ENCODE data around the gene APOA4. TPM values are rescaled to one million over a fixed set of nuclear protein-coding genes. Genes with fewer than 3 reads are reported as not detected.
A peak's percentile ranks its signal among the peaks of the same experiment; 100 is the strongest.

Gene APOA4
- polyA plus RNA-seq, 3 donors from 2014 or later, result not detected

- peaks cover 35 to 77% (median 48%) of the 10 kb centered on the region in 3 donors for H3K36me3 Mint-ChIP-seq
Observed at GRCh38 chr11:116782728-116783127, 40.4 kb downstream of the APOA4 start.

GRCh38 chr11:116778556-116778955 is 44.5 kb downstream of the APOA4 start:
- peaks cover 0 to 5% (median 3%) of the 10 kb centered on the region in 3 donors for H3K27me3 Mint-ChIP-seq (ENCODE audit: low read depth in 3 of 3)
- H3K9me3 Mint-ChIP-seq, result no peaks in the 10 kb centered on the region
- H3K4me1 Mint-ChIP-seq, result peaks cover 5 to 13% of the 10 kb centered on the region in 2 donors
- H3K4me3 Mint-ChIP-seq, result no peak overlapping the region
- peaks cover 32 to 58% (median 33%) of the 10 kb centered on the region in 3 donors for H3K36me3 Mint-ChIP-seq
- H3K27ac Mint-ChIP-seq, result peak overlapping the region in 3 of 6 donors; percentile 5 to 53 (median 28)
- no peak for DNase-seq

More at GRCh38 chr11:116782728-116783127, 40.4 kb downstream of the APOA4 start:
- H3K4me3 Mint-ChIP-seq, result no peak overlapping the region
- no peak for DNase-seq
- peaks cover 0 to 3% (median 2%) of the 10 kb centered on the region in 3 donors for H3K27me3 Mint-ChIP-seq (ENCODE audit: low read depth in 3 of 3)
- H3K9me3 Mint-ChIP-seq, result no peaks in the 10 kb centered on the region
- no peak overlapping the region for H3K27ac Mint-ChIP-seq
- peaks cover 21 to 32% of the 10 kb centered on the region in 2 donors for H3K4me1 Mint-ChIP-seq

- H3K27me3 Mint-ChIP-seq (ENCODE audit: low read depth in 3 of 3), result peaks cover 13 to 18% (median 17%) of the 10 kb centered on the region in 3 donors
- no peak for DNase-seq
- H3K4me1 Mint-ChIP-seq, result peaks cover 13 to 23% of the 10 kb centered on the region in 2 donors
- peaks cover 25 to 45% (median 27%) of the 10 kb centered on the region in 3 donors for H3K36me3 Mint-ChIP-seq
- H3K4me3 Mint-ChIP-seq, result no peak overlapping the region
- peak overlapping the region in 2 of 6 donors; percentile 8 to 78 for H3K27ac Mint-ChIP-seq
- H3K9me3 Mint-ChIP-seq, result no peaks in the 10 kb centered on the region
Observed at GRCh38 chr11:116777056-116777455, 46.0 kb downstream of the APOA4 start.

- Mint-ChIP-seq H3K27me3 (ENCODE audit: low read depth in 3 of 3) (peaks cover 13 to 18% (median 17%) of the 10 kb centered on the region in 3 donors), H3K27ac (peak overlapping the region in 3 of 6 donors; percentile 8 to 78 (median 20)), H3K4me3 (no peak overlapping the region), H3K4me1 (peaks cover 18 to 28% of the 10 kb centered on the region in 2 donors), H3K9me3 (no peaks in the 10 kb centered on the region), H3K36me3 (peaks cover 24 to 42% (median 26%) of the 10 kb centered on the region in 3 donors)
- no peak for DNase-seq
Observed at GRCh38 chr11:116776522-116776984, 46.6 kb downstream of the APOA4 start.

GRCh38 chr11:116775975-116776374 is 47.1 kb downstream of the APOA4 start:
- Mint-ChIP-seq H3K4me1 (peaks cover 23 to 30% of the 10 kb centered on the region in 2 donors), H3K27ac (peak overlapping the region in 4 of 6 donors; percentile 20 to 78 (median 53)), H3K4me3 (peak overlapping the region in 1 of 5 donors; percentile 34), H3K9me3 (no peaks in the 10 kb centered on the region), H3K36me3 (peaks cover 19 to 36% (median 21%) of the 10 kb centered on the region in 3 donors), H3K27me3 (ENCODE audit: low read depth in 3 of 3) (peaks cover 14 to 18% (median 17%) of the 10 kb centered on the region in 3 donors)
- DNase-seq, result no peak

- H3K27ac Mint-ChIP-seq, result peak overlapping the region in 4 of 6 donors; percentile 1 to 99 (median 46)
- H3K4me1 Mint-ChIP-seq, result peaks cover 30 to 32% of the 10 kb centered on the region in 2 donors
- H3K4me3 Mint-ChIP-seq, result peak overlapping the region in 3 of 5 donors; percentile 2 to 23 (median 17)
- H3K9me3 Mint-ChIP-seq, result no peaks in the 10 kb centered on the region
- H3K36me3 Mint-ChIP-seq, result peaks cover 14 to 25% (median 20%) of the 10 kb centered on the region in 3 donors
- no peak for DNase-seq
- peaks cover 15 to 18% (median 17%) of the 10 kb centered on the region in 3 donors for H3K27me3 Mint-ChIP-seq (ENCODE audit: low read depth in 3 of 3)
Observed at GRCh38 chr11:116774661-116775060, 48.4 kb downstream of the APOA4 start.

- peaks cover 10 to 17% (median 14%) of the 10 kb centered on the region in 3 donors for H3K36me3 Mint-ChIP-seq
- peaks cover 15 to 18% (median 17%) of the 10 kb centered on the region in 3 donors for H3K27me3 Mint-ChIP-seq (ENCODE audit: low read depth in 3 of 3)
- H3K4me1 Mint-ChIP-seq, result peaks cover 30 to 39% of the 10 kb centered on the region in 2 donors
- no peaks in the 10 kb centered on the region for H3K9me3 Mint-ChIP-seq
- H3K4me3 Mint-ChIP-seq, result peak overlapping the region; percentile 95 to 99 (median 99)
- no peak for DNase-seq
- peak overlapping the region; percentile 98 to 99 (median 99) for H3K27ac Mint-ChIP-seq
Observed at GRCh38 chr11:116773203-116774097, 49.7 kb downstream of the APOA4 start.

GRCh38 chr11:116772443-116773202 is 50.5 kb downstream of the APOA4 start, which contains the start of gene BUD13:
Gene BUD13 (minus strand): TSS chr11:116772987. CDS start chr11:116772964, 23 bp downstream.
- Mint-ChIP-seq H3K27ac (peak within 1 kb of the TSS; percentile 98 to 99 (median 99)), H3K27me3 (ENCODE audit: low read depth in 3 of 3) (peaks cover 15 to 18% (median 15%) of the 10 kb centered on the region in 3 donors), H3K9me3 (no peaks in the 10 kb centered on the region), H3K4me3 (peak within 1 kb of the TSS; percentile 95 to 99 (median 99)), H3K36me3 (peaks cover 5 to 8% (median 8%) of the 10 kb centered on the region in 3 donors), H3K4me1 (peaks cover 30 to 39% of the 10 kb centered on the region in 2 donors)
- peak; percentile 95 to 96 (median 96) for DNase-seq

GRCh38 chr11:116771935-116772334 is 51.2 kb downstream of the APOA4 start:
- peaks cover 15 to 18% (median 15%) of the 10 kb centered on the region in 3 donors for H3K27me3 Mint-ChIP-seq (ENCODE audit: low read depth in 3 of 3)
- DNase-seq, result no peak
- H3K36me3 Mint-ChIP-seq, result peaks cover 4 to 7% (median 6%) of the 10 kb centered on the region in 3 donors
- no peaks in the 10 kb centered on the region for H3K9me3 Mint-ChIP-seq
- H3K4me3 Mint-ChIP-seq, result peak overlapping the region; percentile 95 to 99 (median 99)
- H3K27ac Mint-ChIP-seq, result peak overlapping the region; percentile 98 to 99 (median 99)
- peaks cover 30 to 39% of the 10 kb centered on the region in 2 donors for H3K4me1 Mint-ChIP-seq

Other genes with a start within 250 kb of the APOA4 start
- gene BUD13, start 50.3 kb downstream of the APOA4 start, polyA plus RNA-seq, result 10 to 100 TPM in 1 of 3 donors, 1 to 10 TPM in 2; 5.7 to 16.0 (median 7.0) TPM
- gene ZPR1, start 35.3 kb downstream of the APOA4 start, polyA plus RNA-seq, result 10 to 100 TPM; 27.8 to 34.3 (median 31.5) TPM
- gene APOA5, start 31.4 kb downstream of the APOA4 start, polyA plus RNA-seq, result not detected
- not detected for gene APOC3, start 6.6 kb upstream of the APOA4 start, polyA plus RNA-seq
- under 1 TPM in 2 of 3 donors, not detected in 1; 0.42 to 0.53 TPM for gene APOA1, start 14.3 kb upstream of the APOA4 start, polyA plus RNA-seq